GM06990 (cell line): ENCODE data around the gene DYNLL2.
"Not testable (repeated sequence)": the region's sequence is repeated elsewhere in the genome, so short reads cannot be mapped to it uniquely, and the experiment has no call there.

Experiments
- DNase-seq: peaks from one replicate; pipeline ENCODE4 v3.0.0-alpha.2; 2011; ENCODE audit not compliant: insufficient read length; ENCODE audit errors: extremely low read depth
- H3K27me3 ChIP-seq: replicated peaks from 2 replicates; pipeline ENCODE4 v1.6.0; 2011; ENCODE audit warnings: low read length; ENCODE audit not compliant: control insufficient read depth, insufficient read depth
- H3K36me3 ChIP-seq: 2 replicates; pipeline ENCODE4 v1.5.1; 2011; ENCODE audit warnings: low read length; ENCODE audit not compliant: control insufficient read depth, insufficient read depth
- H3K4me3 ChIP-seq: replicated peaks from 2 replicates; pipeline ENCODE4 v1.5.1; 2011; ENCODE audit warnings: low read depth, mild to moderate bottlenecking, control low read depth, low read length
- TF ChIP-seq, protein P1 (sequence below): IDR thresholded peaks from 2 replicates; pipeline ENCODE4 v1.5.1; 2011; ENCODE audit warnings: low read length, control low read depth, mild to moderate bottlenecking, inconsistent platforms; ENCODE audit not compliant: insufficient read depth, poor library complexity, severe bottlenecking

Gene DYNLL2

GRCh38 chr17:58120195-58120822 lies 37.1 kb downstream of the DYNLL2 start:
- no peaks in the 10 kb centered on the region for H3K27me3 ChIP-seq
- TF ChIP-seq, protein P1, sequence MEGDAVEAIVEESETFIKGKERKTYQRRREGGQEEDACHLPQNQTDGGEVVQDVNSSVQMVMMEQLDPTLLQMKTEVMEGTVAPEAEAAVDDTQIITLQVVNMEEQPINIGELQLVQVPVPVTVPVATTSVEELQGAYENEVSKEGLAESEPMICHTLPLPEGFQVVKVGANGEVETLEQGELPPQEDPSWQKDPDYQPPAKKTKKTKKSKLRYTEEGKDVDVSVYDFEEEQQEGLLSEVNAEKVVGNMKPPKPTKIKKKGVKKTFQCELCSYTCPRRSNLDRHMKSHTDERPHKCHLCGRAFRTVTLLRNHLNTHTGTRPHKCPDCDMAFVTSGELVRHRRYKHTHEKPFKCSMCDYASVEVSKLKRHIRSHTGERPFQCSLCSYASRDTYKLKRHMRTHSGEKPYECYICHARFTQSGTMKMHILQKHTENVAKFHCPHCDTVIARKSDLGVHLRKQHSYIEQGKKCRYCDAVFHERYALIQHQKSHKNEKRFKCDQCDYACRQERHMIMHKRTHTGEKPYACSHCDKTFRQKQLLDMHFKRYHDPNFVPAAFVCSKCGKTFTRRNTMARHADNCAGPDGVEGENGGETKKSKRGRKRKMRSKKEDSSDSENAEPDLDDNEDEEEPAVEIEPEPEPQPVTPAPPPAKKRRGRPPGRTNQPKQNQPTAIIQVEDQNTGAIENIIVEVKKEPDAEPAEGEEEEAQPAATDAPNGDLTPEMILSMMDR = no peak
- no peak overlapping the region for H3K4me3 ChIP-seq
- no peak for DNase-seq
- no peaks in the 10 kb centered on the region for H3K36me3 ChIP-seq

- TF ChIP-seq, protein P1 = peak; percentile 29
Observed at GRCh38 chr17:58121925-58122324, 38.7 kb downstream of the DYNLL2 start.

GRCh38 chr17:58127846-58128245 lies 44.6 kb downstream of the DYNLL2 start:
- TF ChIP-seq, protein P1 = no peak
- H3K4me3 ChIP-seq = no peak overlapping the region
- H3K27me3 ChIP-seq = no peaks in the 10 kb centered on the region
- H3K36me3 ChIP-seq = no peaks in the 10 kb centered on the region
- DNase-seq = no peak

More at GRCh38 chr17:58121925-58122324, 38.7 kb downstream of the DYNLL2 start:
- H3K4me3 ChIP-seq = no peak overlapping the region
- DNase-seq = no peak
- no peaks in the 10 kb centered on the region for H3K27me3 ChIP-seq
- no peaks in the 10 kb centered on the region for H3K36me3 ChIP-seq

- H3K27me3 ChIP-seq, H3K4me3 ChIP-seq, H3K36me3 ChIP-seq, DNase-seq: not testable (repeated sequence)
Observed at GRCh38 chr17:58132697-58133096, 49.5 kb downstream of the DYNLL2 start.

GRCh38 chr17:58136669-58137279 lies 53.6 kb downstream of the DYNLL2 start:
- TF ChIP-seq, protein P1 = peak; percentile 68
- Histone ChIP-seq H3K27me3 (no peaks in the 10 kb centered on the region), H3K4me3 (no peak overlapping the region), H3K36me3 (no peaks in the 10 kb centered on the region)
- DNase-seq = no peak

DNA sequence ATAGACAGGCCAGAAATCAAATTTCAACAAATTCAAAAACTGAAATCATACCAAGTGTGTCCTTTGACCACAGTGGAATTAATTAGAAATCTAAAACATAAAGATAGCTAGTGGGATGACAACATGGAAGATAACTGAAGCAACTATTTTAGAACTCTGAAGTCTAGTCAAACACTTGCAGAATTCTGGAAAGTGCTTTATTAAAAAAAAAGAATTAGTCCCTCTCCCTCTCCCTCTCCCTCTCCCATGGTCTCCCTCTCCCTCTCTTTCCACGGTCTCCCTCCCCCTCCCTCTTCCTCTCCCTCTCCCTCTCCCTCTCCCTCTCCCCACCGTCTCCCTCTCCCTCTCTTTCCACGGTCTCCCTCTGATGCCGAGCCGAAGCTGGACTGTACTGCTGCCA lies 58.3 kb downstream of the DYNLL2 start:
- no peak for DNase-seq
- H3K4me3 ChIP-seq = no peak overlapping the region
- H3K27me3 ChIP-seq = no peaks in the 10 kb centered on the region
- TF ChIP-seq, protein P1 = no peak
- no peaks in the 10 kb centered on the region for H3K36me3 ChIP-seq

- not testable (repeated sequence) for H3K4me3 ChIP-seq, H3K36me3 ChIP-seq, H3K27me3 ChIP-seq, DNase-seq
Observed at GRCh38 chr17:58143335-58143734, 60.1 kb downstream of the DYNLL2 start.
